ENCODE measurements around the gene GGT7.
A peak's percentile ranks its signal among the peaks of the same experiment; 100 is the strongest.

The GGT7 gene, protein sequence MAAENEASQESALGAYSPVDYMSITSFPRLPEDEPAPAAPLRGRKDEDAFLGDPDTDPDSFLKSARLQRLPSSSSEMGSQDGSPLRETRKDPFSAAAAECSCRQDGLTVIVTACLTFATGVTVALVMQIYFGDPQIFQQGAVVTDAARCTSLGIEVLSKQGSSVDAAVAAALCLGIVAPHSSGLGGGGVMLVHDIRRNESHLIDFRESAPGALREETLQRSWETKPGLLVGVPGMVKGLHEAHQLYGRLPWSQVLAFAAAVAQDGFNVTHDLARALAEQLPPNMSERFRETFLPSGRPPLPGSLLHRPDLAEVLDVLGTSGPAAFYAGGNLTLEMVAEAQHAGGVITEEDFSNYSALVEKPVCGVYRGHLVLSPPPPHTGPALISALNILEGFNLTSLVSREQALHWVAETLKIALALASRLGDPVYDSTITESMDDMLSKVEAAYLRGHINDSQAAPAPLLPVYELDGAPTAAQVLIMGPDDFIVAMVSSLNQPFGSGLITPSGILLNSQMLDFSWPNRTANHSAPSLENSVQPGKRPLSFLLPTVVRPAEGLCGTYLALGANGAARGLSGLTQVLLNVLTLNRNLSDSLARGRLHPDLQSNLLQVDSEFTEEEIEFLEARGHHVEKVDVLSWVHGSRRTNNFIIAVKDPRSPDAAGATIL

DNA sequence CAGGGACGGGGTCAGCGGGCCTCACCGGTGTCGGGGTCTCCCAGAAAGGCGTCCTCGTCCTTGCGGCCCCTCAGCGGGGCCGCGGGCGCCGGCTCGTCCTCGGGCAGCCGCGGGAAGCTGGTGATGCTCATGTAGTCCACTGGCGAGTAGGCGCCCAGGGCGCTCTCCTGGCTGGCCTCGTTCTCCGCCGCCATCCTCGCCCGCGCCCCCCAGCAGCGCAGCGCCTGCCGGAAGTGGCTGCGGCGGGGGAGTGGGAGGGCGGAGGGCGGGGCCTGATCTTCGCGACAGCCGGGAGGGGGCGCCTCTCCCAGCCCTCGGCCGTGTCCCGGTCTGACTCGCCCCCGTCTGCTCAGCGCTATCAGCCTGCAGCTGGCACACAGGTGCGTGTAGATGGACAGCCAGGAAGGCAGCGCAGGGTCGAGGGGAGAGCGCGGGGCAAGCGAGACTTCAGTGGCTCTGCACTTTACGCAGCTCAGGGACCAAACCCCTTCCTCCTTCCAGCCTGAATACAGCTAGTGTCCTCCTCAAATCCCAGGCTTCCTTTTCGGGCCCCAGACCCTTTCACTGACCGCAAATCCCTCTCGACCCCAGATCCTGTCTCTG, at the start of gene GGT7:
GGT7 (minus strand) TSS at position 235 of the 603 bp plus-strand sequence; CDS start at position 194, 41 bp downstream.
- CTCF ChIA-PET: interaction anchor here (1.0 to 1.1 kb wide), 2 partner anchors 36 to 99 kb away, joined by 3 to 4 read pairs; no protein-coding TSS in a partner anchor
- POLR2A ChIA-PET: interaction anchor here (1.3 kb wide), 1 partner anchor 83 kb away, joined by 4 read pairs; the partner anchor contains the start of genes GSS and MYH7B
- DNase-seq (ENCODE audit: extremely low spot score): peak; percentile 86
- TF ChIP-seq ELF4 (IDR thresholded peaks at IDR 0.05): no peak
- no peak for TF ChIP-seq SUZ12 (IDR thresholded peaks at IDR 0.05)
- TF ChIP-seq, protein P1, sequence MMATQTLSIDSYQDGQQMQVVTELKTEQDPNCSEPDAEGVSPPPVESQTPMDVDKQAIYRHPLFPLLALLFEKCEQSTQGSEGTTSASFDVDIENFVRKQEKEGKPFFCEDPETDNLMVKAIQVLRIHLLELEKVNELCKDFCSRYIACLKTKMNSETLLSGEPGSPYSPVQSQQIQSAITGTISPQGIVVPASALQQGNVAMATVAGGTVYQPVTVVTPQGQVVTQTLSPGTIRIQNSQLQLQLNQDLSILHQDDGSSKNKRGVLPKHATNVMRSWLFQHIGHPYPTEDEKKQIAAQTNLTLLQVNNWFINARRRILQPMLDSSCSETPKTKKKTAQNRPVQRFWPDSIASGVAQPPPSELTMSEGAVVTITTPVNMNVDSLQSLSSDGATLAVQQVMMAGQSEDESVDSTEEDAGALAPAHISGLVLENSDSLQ (IDR thresholded peaks at IDR 0.05): peak; percentile 50
- TF ChIP-seq L3MBTL2 (conservative IDR thresholded peaks at IDR 0.05): peak; percentile 62

DNA sequence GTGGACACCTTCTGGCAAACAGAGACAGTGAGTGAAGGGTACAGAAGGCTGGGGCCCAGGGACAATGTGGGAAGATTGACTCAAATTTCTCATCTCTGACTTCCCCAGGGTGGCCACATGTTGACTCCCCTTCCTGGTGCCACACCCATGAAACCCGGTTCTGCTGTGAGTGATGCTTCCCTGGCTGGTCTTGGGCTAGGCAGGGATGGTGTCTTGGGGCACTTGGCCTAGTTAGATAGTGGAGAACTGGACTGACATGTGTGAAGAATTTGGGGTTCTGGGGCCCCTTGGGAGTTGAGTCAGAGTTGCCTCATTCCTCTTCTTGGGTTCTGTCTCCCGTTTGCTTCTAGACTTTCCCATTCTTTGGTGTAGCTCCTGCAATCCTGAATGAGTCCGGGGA, 48.8 kb upstream of the GGT7 start:
- no peak for DNase-seq (ENCODE audit: extremely low spot score)
- ChIA-PET POLR2A (no interaction called here), CTCF (no interaction called here)
- TF ChIP-seq ELF4 (IDR thresholded peaks at IDR 0.05) (no peak), FOXK2 (IDR thresholded peaks at IDR 0.05) (no peak)

DNA sequence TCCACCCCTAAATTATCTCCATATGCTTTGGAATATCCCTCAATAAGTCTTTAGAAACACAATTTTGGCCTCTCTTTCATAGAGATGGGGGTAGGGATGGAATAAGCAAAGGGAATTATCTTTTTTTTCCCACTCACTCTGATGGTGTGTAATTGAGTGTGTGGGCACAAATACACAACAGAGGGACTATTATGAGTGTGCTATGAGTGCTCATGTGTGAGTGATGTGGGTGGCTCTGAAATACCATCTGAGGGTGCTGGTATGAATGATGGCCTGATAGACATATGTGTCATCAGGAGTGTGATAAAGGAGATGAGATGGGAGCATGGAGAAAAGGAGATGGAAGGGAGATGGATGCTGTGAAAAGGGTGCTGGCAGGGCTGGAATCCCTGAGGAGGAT, 47.4 kb upstream of the GGT7 start:
- ChIA-PET POLR2A (no interaction called here), CTCF (no interaction called here)

DNA sequence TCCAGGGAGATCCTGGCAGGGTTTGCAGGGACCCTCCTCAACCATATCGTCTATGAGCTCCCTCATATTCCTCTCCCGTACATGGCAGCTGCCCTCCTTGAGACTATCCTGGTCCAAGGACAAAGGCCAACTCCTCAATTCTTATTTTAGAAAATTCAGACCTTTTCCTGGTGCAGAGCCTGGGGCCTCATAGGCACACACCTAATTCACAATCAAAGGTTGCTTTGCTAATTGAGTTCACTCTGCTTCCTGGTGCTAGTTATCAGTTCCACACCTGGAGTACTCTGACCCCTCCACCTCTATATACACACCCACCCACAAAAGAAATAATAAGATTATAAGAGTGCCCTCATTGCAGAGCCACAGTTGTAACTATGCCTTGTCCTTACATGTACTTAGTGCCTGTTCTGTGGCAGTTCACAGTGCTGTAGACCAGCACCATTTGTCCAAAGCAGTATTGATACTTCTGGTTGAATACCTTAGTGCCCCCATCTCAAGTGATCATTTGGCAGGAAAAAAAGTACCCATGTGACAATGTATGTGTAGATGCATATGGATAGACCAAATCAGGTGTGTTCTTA, 44.2 kb upstream of the GGT7 start:
- CTCF ChIA-PET: no interaction called here
- POLR2A ChIA-PET: no interaction called here
- no peak for TF ChIP-seq HDGF (IDR thresholded peaks at IDR 0.05; ENCODE audit: borderline replicate concordance)
- TF ChIP-seq ARNT (IDR thresholded peaks at IDR 0.05): no peak
- no peak for TF ChIP-seq L3MBTL2 (conservative IDR thresholded peaks at IDR 0.05)
- no peak for TF ChIP-seq FOXA1 (IDR thresholded peaks at IDR 0.05)
- no peak for DNase-seq (ENCODE audit: extremely low spot score)

More for the DNA sequence above, 47.4 kb upstream of the GGT7 start:
- DNase-seq (ENCODE audit: extremely low spot score): no peak
- TF ChIP-seq SUZ12 (IDR thresholded peaks at IDR 0.05) (no peak), FOXK2 (IDR thresholded peaks at IDR 0.05) (no peak), CTBP1 (IDR thresholded peaks at IDR 0.05; ENCODE audit: borderline replicate concordance) (no peak), FOXM1 (IDR thresholded peaks at IDR 0.05; ENCODE audit: borderline replicate concordance) (no peak), HDGF (IDR thresholded peaks at IDR 0.05; ENCODE audit: borderline replicate concordance) (no peak), SP1 (IDR thresholded peaks at IDR 0.05) (no peak), ARNT (IDR thresholded peaks at IDR 0.05) (no peak), TARDBP (IDR thresholded peaks at IDR 0.05) (no peak), ZNF384 (IDR thresholded peaks at IDR 0.05) (no peak), BHLHE40 (IDR thresholded peaks at IDR 0.05; ENCODE audit: borderline replicate concordance) (no peak), L3MBTL2 (conservative IDR thresholded peaks at IDR 0.05) (no peak), FOXA1 (IDR thresholded peaks at IDR 0.05) (no peak)
- TF ChIP-seq, protein P1 (IDR thresholded peaks at IDR 0.05): no peak

DNA sequence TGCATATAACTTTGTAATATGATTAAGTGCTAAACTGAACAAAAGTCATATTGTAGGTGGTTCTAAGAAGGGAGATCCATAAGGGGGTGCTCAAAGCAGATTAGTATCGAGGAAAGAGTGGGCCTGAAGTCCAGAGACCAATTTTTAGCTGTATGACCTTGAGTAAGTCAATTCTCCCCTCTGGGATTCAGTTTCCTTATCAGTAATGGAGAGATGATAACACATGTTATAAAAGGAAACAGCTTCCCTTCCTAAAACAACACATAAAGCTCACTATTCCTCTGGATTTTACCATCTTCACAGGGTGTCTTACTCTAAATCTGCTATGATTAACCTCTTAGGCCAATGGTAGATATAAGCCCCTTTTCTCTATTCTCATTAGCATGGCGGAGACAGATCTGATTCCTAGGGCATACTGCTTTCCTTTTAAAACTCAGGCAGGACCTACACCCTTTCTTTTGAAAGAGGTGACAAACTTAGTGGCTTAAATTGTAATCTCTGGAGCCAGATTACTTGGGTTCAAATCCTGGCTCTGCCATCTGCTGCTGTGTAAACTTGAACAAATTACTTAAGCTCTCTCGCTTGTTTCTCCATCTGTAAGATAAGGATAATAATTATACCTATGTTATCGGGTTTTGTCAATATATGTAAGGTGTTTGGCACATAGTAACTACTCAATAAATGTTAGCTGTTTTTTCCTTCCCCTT, 43.2 kb upstream of the GGT7 start:
- POLR2A ChIA-PET: no interaction called here
- CTCF ChIA-PET: no interaction called here
- TF ChIP-seq L3MBTL2 (conservative IDR thresholded peaks at IDR 0.05): no peak
- TF ChIP-seq FOXM1 (IDR thresholded peaks at IDR 0.05; ENCODE audit: borderline replicate concordance): no peak
- no peak for TF ChIP-seq ARNT (IDR thresholded peaks at IDR 0.05)
- TF ChIP-seq TARDBP (IDR thresholded peaks at IDR 0.05): no peak
- DNase-seq (ENCODE audit: extremely low spot score): no peak

DNA sequence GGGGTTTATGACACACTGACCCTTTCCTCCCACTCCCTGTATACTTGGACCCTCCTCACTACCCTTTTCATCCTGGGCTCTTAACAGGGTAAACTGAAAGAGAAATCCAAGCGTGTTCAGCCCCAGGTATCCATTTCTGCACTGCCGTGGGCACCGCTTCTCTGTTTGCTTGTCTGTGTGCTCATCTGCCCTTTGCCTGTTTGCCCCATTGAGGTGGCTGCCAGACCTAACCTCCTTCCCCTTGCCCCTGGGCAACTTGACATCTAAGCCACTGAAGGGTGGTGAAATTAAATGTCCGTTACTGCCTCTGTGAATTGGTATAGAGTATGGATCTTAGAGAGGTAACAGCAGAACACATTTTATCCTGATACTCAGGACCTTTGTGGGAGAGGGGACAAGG, 42.5 kb upstream of the GGT7 start:
- DNase-seq (ENCODE audit: extremely low spot score): no peak
- CTCF ChIA-PET: no interaction called here
- POLR2A ChIA-PET: no interaction called here
- TF ChIP-seq FOXM1 (IDR thresholded peaks at IDR 0.05; ENCODE audit: borderline replicate concordance): no peak
- no peak for TF ChIP-seq HDGF (IDR thresholded peaks at IDR 0.05; ENCODE audit: borderline replicate concordance)
- TF ChIP-seq L3MBTL2 (conservative IDR thresholded peaks at IDR 0.05): no peak
- TF ChIP-seq SP1 (IDR thresholded peaks at IDR 0.05): no peak
- no peak for TF ChIP-seq ARNT (IDR thresholded peaks at IDR 0.05)
- no peak for TF ChIP-seq CTBP1 (IDR thresholded peaks at IDR 0.05; ENCODE audit: borderline replicate concordance)
- TF ChIP-seq ZNF384 (IDR thresholded peaks at IDR 0.05): no peak
- no peak for TF ChIP-seq ELF4 (IDR thresholded peaks at IDR 0.05)
- TF ChIP-seq, protein P1 (IDR thresholded peaks at IDR 0.05): no peak
- TF ChIP-seq LEF1 (IDR thresholded peaks at IDR 0.05; ENCODE audit: borderline replicate concordance): no peak
- no peak for TF ChIP-seq NFRKB (IDR thresholded peaks at IDR 0.05)
- TF ChIP-seq FOXA1 (IDR thresholded peaks at IDR 0.05): no peak
- TF ChIP-seq BHLHE40 (IDR thresholded peaks at IDR 0.05; ENCODE audit: borderline replicate concordance): no peak
- no peak for TF ChIP-seq FOXK2 (IDR thresholded peaks at IDR 0.05)
- TF ChIP-seq SUZ12 (IDR thresholded peaks at IDR 0.05): no peak
- no peak for TF ChIP-seq TARDBP (IDR thresholded peaks at IDR 0.05)
